H9 (cell line): ENCODE data around the gene TSPYL1. TPM values are rescaled to one million over a fixed set of nuclear protein-coding genes. Genes with fewer than 3 reads are reported as not detected.

Experiments used
- DNase-seq: peaks from one replicate; pipeline ENCODE4 v3.0.0-alpha.2; 2017
- H2AFZ ChIP-seq: one replicate; pipeline ENCODE4 v1.6.1; 2013; ENCODE audit warnings: mild to moderate bottlenecking, low read length, control low read depth, moderate library complexity
- H2AK5ac ChIP-seq: 2 replicates; pipeline ENCODE4 v1.6.1; 2013; ENCODE audit warnings: low read length, control low read depth, mixed read lengths; ENCODE audit not compliant: insufficient read length
- H2BK120ac ChIP-seq: one replicate; pipeline ENCODE4 v1.6.1; 2013; ENCODE audit warnings: low read depth, mild to moderate bottlenecking, low read length, control low read depth, inconsistent platforms; ENCODE audit not compliant: poor library complexity, severe bottlenecking
- H2BK12ac ChIP-seq: 2 replicates; pipeline ENCODE4 v1.6.1; 2013; ENCODE audit warnings: low read length, control low read depth, mixed read lengths, low read depth; ENCODE audit not compliant: insufficient read length
- H2BK15ac ChIP-seq: 2 replicates; pipeline ENCODE4 v1.6.1; 2013; ENCODE audit warnings: low read depth, low read length, control low read depth
- H2BK20ac ChIP-seq: one replicate; pipeline ENCODE4 v1.6.1; 2013; ENCODE audit warnings: low read depth, mild to moderate bottlenecking, low read length, control low read depth, inconsistent platforms; ENCODE audit not compliant: poor library complexity, severe bottlenecking
- H2BK5ac ChIP-seq: 2 replicates; pipeline ENCODE4 v1.6.1; 2013; ENCODE audit warnings: low read length, control low read depth, mixed read lengths; ENCODE audit not compliant: insufficient read length
- H3K14ac ChIP-seq: 2 replicates; pipeline ENCODE4 v1.6.1; 2013; ENCODE audit warnings: low read length, control low read depth; ENCODE audit not compliant: insufficient read depth
- H3K18ac ChIP-seq: 2 replicates; pipeline ENCODE4 v1.6.1; 2013; ENCODE audit warnings: low read depth, mild to moderate bottlenecking, mixed read lengths, low read length, control low read depth; ENCODE audit not compliant: insufficient read length
- H3K23ac ChIP-seq: 2 replicates; pipeline ENCODE4 v1.6.1; 2013; ENCODE audit warnings: low read length, control low read depth, mixed read lengths, low read depth; ENCODE audit not compliant: insufficient read length
- H3K23me2 ChIP-seq: 2 replicates; pipeline ENCODE4 v1.6.1; 2013; ENCODE audit warnings: low read depth, mild to moderate bottlenecking, mixed read lengths, low read length, control low read depth; ENCODE audit not compliant: insufficient read length, poor library complexity, severe bottlenecking
- H3K27ac ChIP-seq: 2 replicates; pipeline ENCODE4 v1.5.1; 2013; ENCODE audit warnings: low read length, control low read depth, mixed read lengths, low read depth; ENCODE audit not compliant: insufficient read length
- H3K27me3 ChIP-seq: 2 replicates; pipeline ENCODE4 v1.6.1; 2013; ENCODE audit warnings: low read length, control low read depth, inconsistent platforms; ENCODE audit not compliant: insufficient read depth
- H3K4ac ChIP-seq: 2 replicates; pipeline ENCODE4 v1.6.1; 2013; ENCODE audit warnings: low read depth, mild to moderate bottlenecking, control low read depth, inconsistent platforms, low read length, moderate library complexity
- H3K4me1 ChIP-seq: 2 replicates; pipeline ENCODE4 v1.6.1; 2013; ENCODE audit warnings: low read length, control low read depth, inconsistent platforms; ENCODE audit not compliant: insufficient read depth
- H3K4me2 ChIP-seq: 2 replicates; pipeline ENCODE4 v1.6.1; 2013; ENCODE audit warnings: low read length, control low read depth, mixed read lengths; ENCODE audit not compliant: insufficient read length, insufficient read depth
- H3K56ac ChIP-seq: 2 replicates; pipeline ENCODE4 v1.6.1; 2013; ENCODE audit warnings: low read depth, mild to moderate bottlenecking, mixed read lengths, low read length, control low read depth; ENCODE audit not compliant: insufficient read length
- H3K79me1 ChIP-seq: 2 replicates; pipeline ENCODE4 v1.6.1; 2013; ENCODE audit warnings: low read depth, mild to moderate bottlenecking, moderate library complexity, low read length, control low read depth, inconsistent platforms; ENCODE audit not compliant: insufficient read depth, poor library complexity, severe bottlenecking
- H3K79me2 ChIP-seq: 2 replicates; pipeline ENCODE4 v1.6.1; 2013; ENCODE audit warnings: low read length, control low read depth, inconsistent platforms; ENCODE audit not compliant: insufficient read depth
- H3K9ac ChIP-seq: 2 replicates; pipeline ENCODE4 v1.6.1; 2013; ENCODE audit warnings: low read length, control low read depth, mixed read lengths; ENCODE audit not compliant: insufficient read length; ENCODE audit errors: extremely low read depth
- H3K9me3 ChIP-seq: one replicate; pipeline ENCODE4 v1.6.1; 2013; ENCODE audit warnings: low read depth, low read length, inconsistent platforms; ENCODE audit not compliant: control insufficient read depth
- H3T11ph ChIP-seq: one replicate; pipeline ENCODE4 v1.6.1; 2013; ENCODE audit warnings: mild to moderate bottlenecking, low read length, control low read depth, inconsistent platforms
- H4K20me1 ChIP-seq: one replicate; pipeline ENCODE4 v1.6.1; 2013; ENCODE audit not compliant: control insufficient read depth, insufficient read length, insufficient read depth
- H4K5ac ChIP-seq: 2 replicates; pipeline ENCODE4 v1.6.1; 2013; ENCODE audit warnings: low read depth, mild to moderate bottlenecking, mixed read lengths, low read length, control low read depth; ENCODE audit not compliant: insufficient read length
- H4K8ac ChIP-seq: replicated peaks from 2 replicates; pipeline ENCODE4 v1.6.1; 2013; ENCODE audit warnings: low read length, control low read depth, mixed read lengths, low read depth; ENCODE audit not compliant: insufficient read length
- H4K91ac ChIP-seq: 2 replicates; pipeline ENCODE4 v1.6.1; 2013; ENCODE audit warnings: low read depth, mild to moderate bottlenecking, moderate library complexity, mixed read lengths, low read length, control low read depth; ENCODE audit not compliant: insufficient read length
- H3K27ac Mint-ChIP-seq, 3 experiments: 2 replicates in 2 of 3; 3 replicates in 1 of 3; pipeline ENCODE4 v1.8.0; 2020 to 2021; ENCODE audit warnings: mixed read lengths in 3 of 3, mild to moderate bottlenecking in 1 of 3, moderate library complexity in 1 of 3
- H3K27me3 Mint-ChIP-seq: 2 replicates; pipeline ENCODE4 v1.8.0; 2021; ENCODE audit warnings: low read depth, mild to moderate bottlenecking, moderate library complexity, mixed read lengths
- H3K36me3 Mint-ChIP-seq, 3 experiments: 2 replicates in 2 of 3; 3 replicates in 1 of 3; pipeline ENCODE4 v1.8.0; 2020 to 2021; ENCODE audit warnings: low read depth in 3 of 3, mixed read lengths in 3 of 3; ENCODE audit not compliant: insufficient read depth in 1 of 3
- H3K4me1 Mint-ChIP-seq, 2 experiments: 2 replicates each; pipeline ENCODE4 v1.8.0; 2020; ENCODE audit warnings: mixed read lengths in 2 of 2
- H3K4me3 Mint-ChIP-seq, 2 experiments: 2 replicates in 1 of 2; 3 replicates in 1 of 2; pipeline ENCODE4 v1.8.0; 2020 to 2021; ENCODE audit warnings: mild to moderate bottlenecking in 2 of 2, mixed read lengths in 2 of 2, moderate library complexity in 1 of 2
- H3K9me3 Mint-ChIP-seq, 2 experiments: 2 replicates in 1 of 2; 3 replicates in 1 of 2; pipeline ENCODE4 v1.8.0; 2020; ENCODE audit warnings: mild to moderate bottlenecking in 2 of 2, mixed read lengths in 2 of 2, moderate library complexity in 1 of 2
- CTCF ChIP-seq: fragments of 200-600 bp; sonication (generic); conservative IDR thresholded peaks from 3 replicates; pipeline ENCODE4 v1.8.0; 2021; ENCODE audit warnings: antibody characterized with exemption, mild to moderate bottlenecking
- WGBS: extraction: QIAGEN DNeasy Blood & Tissue Kit; methylation state at CpG from one replicate; pipeline ENCODE4 v1.1.7; 2013; ENCODE audit warnings: missing lambda C conversion rate, low lambda C conversion rate, mixed read lengths; ENCODE audit not compliant: insufficient read length; ENCODE audit errors: extremely low coverage; 5-methylcytosine and 5-hydroxymethylcytosine counted together
- total RNA-seq: library from RNA; stranded (reverse); gene quantifications from 2 replicates; pipeline ENCODE4 v1.2.1, GENCODE V29; 2021

TSPYL1 gene
- total RNA-seq, 1 experiment from 2014 or later = 75.3 TPM

GRCh38 chr6:116229287-116229913 is 50.3 kb downstream of the TSPYL1 start:
- H3T11ph ChIP-seq = no peak overlapping the region
- no peaks in the 10 kb centered on the region for H3K4me1 ChIP-seq
- no peak overlapping the region for H3K4ac ChIP-seq
- no peak overlapping the region for H4K8ac ChIP-seq
- peaks cover 0 to 3% (median 0%) of the 10 kb centered on the region in 3 experiments; a peak in 2 of 7 replicates for H3K36me3 Mint-ChIP-seq
- no peak overlapping the region for H4K91ac ChIP-seq
- peak overlapping the region; percentile 33 to 97 (median 87); a peak in 6 of 7 replicates for H3K27ac Mint-ChIP-seq
- no peak overlapping the region for H2AFZ ChIP-seq
- no peak overlapping the region for H3K56ac ChIP-seq
- H3K9me3 Mint-ChIP-seq = no peaks in the 10 kb centered on the region
- no peak overlapping the region for H3K14ac ChIP-seq
- no peak overlapping the region for H2BK120ac ChIP-seq
- H3K27me3 ChIP-seq = no peaks in the 10 kb centered on the region
- no peak overlapping the region for H2BK15ac ChIP-seq
- H2AK5ac ChIP-seq = no peak overlapping the region
- no peaks in the 10 kb centered on the region for H4K20me1 ChIP-seq
- H3K18ac ChIP-seq = no peak overlapping the region
- H2BK5ac ChIP-seq = no peak overlapping the region
- DNase-seq = peak; percentile 97
- H3K4me1 Mint-ChIP-seq = peaks cover 7 to 11% of the 10 kb centered on the region in 2 experiments
- no peaks in the 10 kb centered on the region for H3K79me2 ChIP-seq
- no peak overlapping the region for H3K9ac ChIP-seq
- no peak for TF ChIP-seq CTCF
- H3K23me2 ChIP-seq = no peaks in the 10 kb centered on the region
- H3K4me3 Mint-ChIP-seq = peak overlapping the region; percentile 48 to 60
- no peaks in the 10 kb centered on the region for H3K9me3 ChIP-seq
- H4K5ac ChIP-seq = peak overlapping the region; percentile 5
- no peak overlapping the region for H2BK20ac ChIP-seq
- H3K27ac ChIP-seq = no peak overlapping the region
- H3K23ac ChIP-seq = no peak overlapping the region
- H2BK12ac ChIP-seq = no peak overlapping the region
- H3K4me2 ChIP-seq = no peak overlapping the region
- H3K79me1 ChIP-seq = no peaks in the 10 kb centered on the region
- no CpG with 5 or more reads among the region's 17 CpGs for WGBS
- H3K27me3 Mint-ChIP-seq = no peaks in the 10 kb centered on the region

Other genes with a start within 250 kb of the TSPYL1 start
- 0.09 and 0.15 TPM in 2 replicates for gene FRK, start 219.0 kb downstream of the TSPYL1 start, total RNA-seq
- 54.2 and 64.9 TPM in 2 replicates for gene NT5DC1, start 179.1 kb downstream of the TSPYL1 start, total RNA-seq
- not detected in 2 replicates for gene COL10A1, start 153.8 kb downstream of the TSPYL1 start, total RNA-seq
- gene TSPYL4, start 25.9 kb downstream of the TSPYL1 start, total RNA-seq = 18.9 and 19.0 TPM in 2 replicates
- 41.5 and 45.6 TPM in 2 replicates for gene DSE, start 91.0 kb upstream of the TSPYL1 start, total RNA-seq
- 0.44 and 0.68 TPM in 2 replicates for gene CALHM6, start 181.4 kb upstream of the TSPYL1 start, total RNA-seq
- gene CALHM5, start 231.7 kb upstream of the TSPYL1 start, total RNA-seq = 0.02 and 0.09 TPM in 2 replicates